ENCODE measurements around the gene CSPG4. TPM values are rescaled to one million over a fixed set of nuclear protein-coding genes. Genes with fewer than 3 reads are reported as not detected.
"Not testable (repeated sequence)": the region's sequence is repeated elsewhere in the genome, so short reads cannot be mapped to it uniquely, and the experiment has no call there.

Gene CSPG4
- total RNA-seq, 1 donor from 2014 or later: 7.3 TPM

GRCh38 chr15:75636026-75636425 lies 76.6 kb downstream of the CSPG4 start:
- Mint-ChIP-seq H3K27ac (no peak overlapping the region), H3K27me3 (no peaks in the 10 kb centered on the region), H3K4me1 (ENCODE audit: unreplicated experiment) (peaks cover 18% of the 10 kb centered on the region), H3K9me3 (no peaks in the 10 kb centered on the region), H3K4me3 (no peak overlapping the region), H3K36me3 (no peaks in the 10 kb centered on the region)
- no peak for TF ChIP-seq CTCF (conservative IDR thresholded peaks at IDR 0.05)
- no peak for DNase-seq (ENCODE audit: extremely low spot score, unreplicated experiment)

GRCh38 chr15:75633922-75634321 lies 78.7 kb downstream of the CSPG4 start:
- H3K4me1 Mint-ChIP-seq (ENCODE audit: unreplicated experiment): peaks cover 14% of the 10 kb centered on the region
- not testable (repeated sequence) for H3K4me3 Mint-ChIP-seq; H3K27ac Mint-ChIP-seq; H3K27me3 Mint-ChIP-seq; H3K9me3 Mint-ChIP-seq; H3K36me3 Mint-ChIP-seq; DNase-seq (ENCODE audit: extremely low spot score, unreplicated experiment)

- no peaks in the 10 kb centered on the region for H3K4me1 Mint-ChIP-seq (ENCODE audit: unreplicated experiment)
- H3K27ac Mint-ChIP-seq: no peak overlapping the region
- no peaks in the 10 kb centered on the region for H3K27me3 Mint-ChIP-seq
- H3K4me3 Mint-ChIP-seq: no peak overlapping the region
- TF ChIP-seq CTCF (conservative IDR thresholded peaks at IDR 0.05): no peak
- H3K36me3 Mint-ChIP-seq: no peaks in the 10 kb centered on the region
- no peak for DNase-seq (ENCODE audit: extremely low spot score, unreplicated experiment)
- no peaks in the 10 kb centered on the region for H3K9me3 Mint-ChIP-seq
Observed at GRCh38 chr15:75631935-75632334, 80.7 kb downstream of the CSPG4 start.

GRCh38 chr15:75625542-75626347 lies 86.9 kb downstream of the CSPG4 start, which contains the start of gene SNUPN:
SNUPN (minus strand) TSS chr15:75625725; CDS start chr15:75621051, 4,674 bp downstream.
- Mint-ChIP-seq H3K27ac (peak within 1 kb of the TSS; percentile 87), H3K9me3 (no peaks in the 10 kb centered on the region), H3K27me3 (no peaks in the 10 kb centered on the region), H3K4me1 (ENCODE audit: unreplicated experiment) (no peaks in the 10 kb centered on the region), H3K36me3 (peaks cover 6% of the 10 kb centered on the region), H3K4me3 (peak within 1 kb of the TSS; percentile 92)
- DNase-seq (ENCODE audit: extremely low spot score, unreplicated experiment): peak; percentile 92
- TF ChIP-seq CTCF (conservative IDR thresholded peaks at IDR 0.05): no peak

Other genes starting within 250 kb of the CSPG4 start
- gene PTPN9, start 133.5 kb downstream of the CSPG4 start, total RNA-seq (ENCODE audit: low replicate concordance): 26.2 and 31.3 TPM in 2 replicates
- 17.0 and 23.2 TPM in 2 replicates for gene SNUPN, start 87.1 kb downstream of the CSPG4 start, total RNA-seq (ENCODE audit: low replicate concordance)
- 68.4 and 75.2 TPM in 2 replicates for gene IMP3, start 72.6 kb downstream of the CSPG4 start, total RNA-seq (ENCODE audit: low replicate concordance)
- gene SNX33, start 64.9 kb downstream of the CSPG4 start, total RNA-seq (ENCODE audit: low replicate concordance): 24.9 and 34.3 TPM in 2 replicates
- gene UBE2Q2, start 130.6 kb upstream of the CSPG4 start, total RNA-seq (ENCODE audit: low replicate concordance): 26.7 and 31.3 TPM in 2 replicates
- gene FBXO22, start 191.0 kb upstream of the CSPG4 start, total RNA-seq (ENCODE audit: low replicate concordance): 47.1 and 49.9 TPM in 2 replicates